DOHH2 (cell line): Measurements from ENCODE around the gene OAS2.

Experiments used
- H3F3A ChIP-seq: fragments of 200-600 bp; sonication (generic), shearing (Covaris generic); 2 replicates; pipeline ENCODE4 v1.6.0; 2016; ENCODE audit warnings: antibody characterized with exemption, mild to moderate bottlenecking; ENCODE audit not compliant: control insufficient read depth, insufficient read depth
- H3K27ac ChIP-seq: fragments of 200-600 bp; sonication (generic); 2 replicates; pipeline ENCODE4 v1.5.1; 2014; ENCODE audit warnings: low read depth, mild to moderate bottlenecking, low read length, moderate library complexity
- H3K27me3 ChIP-seq: fragments of 200-600 bp; sonication (generic); 2 replicates; pipeline ENCODE4 v1.6.1; 2014; ENCODE audit warnings: mild to moderate bottlenecking, low read length, mixed read lengths; ENCODE audit not compliant: control insufficient read depth
- H3K36me3 ChIP-seq: fragments of 200-600 bp; sonication (generic); 2 replicates; pipeline ENCODE4 v1.6.1; 2014; ENCODE audit warnings: mild to moderate bottlenecking, low read length, moderate library complexity, mixed read lengths; ENCODE audit not compliant: control insufficient read depth
- H3K4me1 ChIP-seq: fragments of 200-600 bp; sonication (generic); 2 replicates; pipeline ENCODE4 v1.6.1; 2014; ENCODE audit warnings: mild to moderate bottlenecking, low read length, mixed read lengths; ENCODE audit not compliant: control insufficient read depth
- H3K4me2 ChIP-seq: fragments of 200-600 bp; sonication (generic); 2 replicates; pipeline ENCODE4 v1.6.0; 2014; ENCODE audit warnings: mild to moderate bottlenecking, low read length, moderate library complexity
- H3K4me3 ChIP-seq: fragments of 200-600 bp; sonication (generic); 2 replicates; pipeline ENCODE4 v1.5.1; 2014; ENCODE audit warnings: mild to moderate bottlenecking, low read length, mixed read lengths
- H3K79me2 ChIP-seq: fragments of 200-600 bp; sonication (generic); 2 replicates; pipeline ENCODE4 v1.6.1; 2014; ENCODE audit warnings: mild to moderate bottlenecking, low read length, mixed read lengths; ENCODE audit not compliant: control insufficient read depth
- H3K9me2 ChIP-seq: fragments of 200-600 bp; sonication (generic); replicated peaks from 2 replicates; pipeline ENCODE4 v1.6.1; 2014; ENCODE audit warnings: mild to moderate bottlenecking, low read length, mixed read lengths; ENCODE audit not compliant: control insufficient read depth
- H3K9me3 ChIP-seq: fragments of 200-600 bp; sonication (generic); 2 replicates; pipeline ENCODE4 v1.6.1; 2014; ENCODE audit warnings: antibody characterized with exemption, low read length, mixed read lengths; ENCODE audit not compliant: control insufficient read depth, insufficient read depth
- H4K20me1 ChIP-seq: fragments of 200-600 bp; sonication (generic); 2 replicates; pipeline ENCODE4 v1.6.0; 2014; ENCODE audit warnings: low read depth, mild to moderate bottlenecking, antibody characterized with exemption, low read length, moderate library complexity; ENCODE audit not compliant: control insufficient read depth, insufficient read depth
- CTCF ChIP-seq: fragments of 200-600 bp; sonication (generic); IDR thresholded peaks from one replicate; pipeline ENCODE4 v1.5.1; 2014; ENCODE audit warnings: antibody characterized with exemption, mild to moderate bottlenecking, low read depth, low read length; ENCODE audit not compliant: poor library complexity, severe bottlenecking
- EZH2phosphoT487 ChIP-seq: fragments of 200-600 bp; sonication (generic); IDR thresholded peaks from 2 replicates; pipeline ENCODE4 v1.6.1; 2017; ENCODE audit warnings: borderline replicate concordance, mild to moderate bottlenecking, antibody characterized with exemption, low read length, moderate library complexity, mixed read lengths

OAS2 gene

DNA sequence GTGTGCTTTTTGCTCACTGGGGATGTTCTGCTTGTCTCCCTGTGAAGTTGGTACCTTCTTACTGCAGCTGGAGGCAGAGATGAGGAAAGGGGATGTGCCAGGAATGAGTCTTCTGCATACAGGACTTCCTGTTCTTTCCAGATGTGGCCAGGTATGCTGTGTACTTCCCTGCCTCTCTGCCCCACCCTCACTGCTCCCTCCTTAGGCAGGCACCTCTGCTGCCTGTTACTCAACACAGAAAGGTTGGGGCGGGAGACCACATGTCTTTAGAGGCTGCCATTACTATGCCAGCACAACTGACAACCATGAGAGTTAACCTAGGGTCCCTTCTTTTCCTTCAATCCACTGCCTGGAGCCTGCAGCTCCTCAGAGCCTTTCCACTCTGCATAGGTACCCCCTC lies 42.1 kb upstream of the OAS2 start:
- no peaks in the 10 kb centered on the region for H3K79me2 ChIP-seq
- H3K4me2 ChIP-seq = no peak overlapping the region
- H3F3A ChIP-seq = peaks cover 18% of the 10 kb centered on the region
- no peak overlapping the region for H3K27ac ChIP-seq
- no peaks in the 10 kb centered on the region for H4K20me1 ChIP-seq
- no peaks in the 10 kb centered on the region for H3K27me3 ChIP-seq
- H3K36me3 ChIP-seq = no peaks in the 10 kb centered on the region
- peaks cover 32% of the 10 kb centered on the region for H3K4me1 ChIP-seq
- no peak overlapping the region for H3K4me3 ChIP-seq
- no peak for TF ChIP-seq EZH2phosphoT487
- TF ChIP-seq CTCF = no peak
- H3K9me3 ChIP-seq = no peaks in the 10 kb centered on the region
- no peaks in the 10 kb centered on the region for H3K9me2 ChIP-seq

DNA sequence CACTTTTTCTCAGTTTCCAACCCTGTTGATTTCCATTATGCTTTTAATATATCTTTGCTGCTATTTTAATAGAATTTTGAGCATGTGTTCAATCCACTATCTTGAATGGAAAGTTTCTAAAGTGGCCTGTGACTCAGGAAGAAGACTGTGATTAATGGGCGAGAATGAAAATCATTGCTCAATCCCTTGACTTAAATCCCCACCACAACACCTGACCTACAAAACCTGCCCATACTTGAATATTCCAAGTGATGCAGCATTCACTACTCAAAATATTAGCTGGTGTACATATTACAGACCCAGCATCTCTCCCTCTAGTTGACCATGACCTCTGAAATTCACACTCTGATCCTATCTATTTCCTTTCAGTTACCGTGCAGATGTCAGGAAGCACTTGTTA lies 41.4 kb upstream of the OAS2 start:
- no peak overlapping the region for H3K4me2 ChIP-seq
- H3K27ac ChIP-seq = no peak overlapping the region

GRCh38 chr12:112937741-112938719 lies 40.3 kb upstream of the OAS2 start, which contains the start of gene OAS3:
OAS3 (plus strand) TSS chr12:112938474; CDS start chr12:112938531, 57 bp downstream.
- TF ChIP-seq CTCF (peak; percentile 6), EZH2phosphoT487 (no peak)
- H3K27me3 ChIP-seq = no peaks in the 10 kb centered on the region
- H3K9me3 ChIP-seq = no peaks in the 10 kb centered on the region
- no peaks in the 10 kb centered on the region for H3K36me3 ChIP-seq
- H3K9me2 ChIP-seq = no peaks in the 10 kb centered on the region
- peak within 1 kb of the TSS; percentile 66 for H3K4me3 ChIP-seq
- peak within 1 kb of the TSS; percentile 91 for H3K4me2 ChIP-seq
- H3F3A ChIP-seq = peaks cover 18% of the 10 kb centered on the region
- H3K27ac ChIP-seq = no peak within 1 kb of the TSS
- no peaks in the 10 kb centered on the region for H3K79me2 ChIP-seq
- H3K4me1 ChIP-seq = peaks cover 32% of the 10 kb centered on the region
- H4K20me1 ChIP-seq = no peaks in the 10 kb centered on the region

More for the DNA sequence above, 41.4 kb upstream of the OAS2 start:
- Histone ChIP-seq H3K9me2 (no peaks in the 10 kb centered on the region), H3K4me3 (no peak overlapping the region), H3K27me3 (no peaks in the 10 kb centered on the region), H4K20me1 (no peaks in the 10 kb centered on the region), H3K9me3 (no peaks in the 10 kb centered on the region), H3K36me3 (no peaks in the 10 kb centered on the region), H3K79me2 (no peaks in the 10 kb centered on the region), H3K4me1 (peaks cover 32% of the 10 kb centered on the region), H3F3A (peaks cover 18% of the 10 kb centered on the region)
- TF ChIP-seq CTCF (no peak), EZH2phosphoT487 (no peak)
